AG10803 (cell line): ENCODE data around the gene KIRREL1.
A peak's percentile ranks its signal among the peaks of the same experiment; 100 is the strongest.

Source experiments
- DNase-seq: peaks from one replicate; pipeline ENCODE4 v3.0.0; 2010; ENCODE audit warnings: low read depth
- H3K4me3 ChIP-seq: 2 replicates; pipeline ENCODE4 v1.5.1; 2011; ENCODE audit warnings: mild to moderate bottlenecking, low read length, control low read depth
- CTCF ChIP-seq: conservative IDR thresholded peaks from 2 replicates; pipeline ENCODE4 v1.5.1; 2011; ENCODE audit warnings: mild to moderate bottlenecking, low read length, control low read depth, inconsistent platforms

KIRREL1 gene

GRCh38 chr1:158084336-158084735 is 90.9 kb downstream of the KIRREL1 start:
- H3K4me3 ChIP-seq = no peak overlapping the region
- DNase-seq = no peak
- no peak for TF ChIP-seq CTCF

GRCh38 chr1:158084747-158085146 is 91.3 kb downstream of the KIRREL1 start:
- no peak overlapping the region for H3K4me3 ChIP-seq
- TF ChIP-seq CTCF = no peak
- no peak for DNase-seq

DNA sequence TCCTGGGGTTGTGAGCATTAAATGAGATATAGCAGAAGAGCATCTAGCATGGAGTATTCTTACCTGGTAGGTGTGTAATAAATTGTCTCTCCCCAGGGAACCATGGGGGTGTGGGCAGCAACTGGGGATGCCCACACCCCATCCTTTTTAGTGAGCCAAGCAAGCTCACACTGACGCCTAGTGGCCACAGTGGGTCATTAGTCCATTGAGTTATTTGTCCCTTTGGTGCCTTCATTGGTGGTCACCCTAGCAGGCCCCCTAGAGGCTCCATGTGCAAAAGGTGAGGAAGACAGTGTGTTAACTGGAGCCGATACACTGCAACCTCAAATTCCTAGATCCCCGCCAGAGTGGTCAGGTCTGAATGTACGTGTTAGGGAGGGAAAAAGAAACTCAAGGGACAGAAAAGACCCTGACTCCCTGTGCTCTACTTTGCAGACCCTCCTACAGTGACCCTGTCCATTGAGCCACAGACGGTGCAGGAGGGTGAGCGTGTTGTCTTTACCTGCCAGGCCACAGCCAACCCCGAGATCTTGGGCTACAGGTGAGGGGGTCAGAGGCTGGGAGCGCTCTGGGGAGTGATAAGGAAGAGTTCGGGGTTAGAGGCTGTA is 94.0 kb downstream of the KIRREL1 start:
- no peak overlapping the region for H3K4me3 ChIP-seq
- peak; percentile 94 for TF ChIP-seq CTCF
- peak; percentile 64 for DNase-seq

DNA sequence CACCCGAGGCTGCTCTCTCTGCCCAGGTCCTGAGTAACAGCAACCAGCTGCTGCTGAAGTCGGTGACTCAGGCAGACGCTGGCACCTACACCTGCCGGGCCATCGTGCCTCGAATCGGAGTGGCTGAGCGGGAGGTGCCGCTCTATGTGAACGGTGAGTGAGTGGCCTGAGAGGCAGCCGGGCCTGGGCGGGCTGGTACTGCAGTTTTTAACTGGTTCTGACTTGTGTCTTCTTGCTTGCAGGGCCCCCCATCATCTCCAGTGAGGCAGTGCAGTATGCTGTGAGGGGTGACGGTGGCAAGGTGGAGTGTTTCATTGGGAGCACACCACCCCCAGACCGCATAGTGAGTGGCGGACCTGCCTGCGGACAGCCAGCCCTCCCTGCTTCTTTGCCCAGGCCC is 96.0 kb downstream of the KIRREL1 start:
- no peak for DNase-seq
- H3K4me3 ChIP-seq = no peak overlapping the region
- no peak for TF ChIP-seq CTCF

DNA sequence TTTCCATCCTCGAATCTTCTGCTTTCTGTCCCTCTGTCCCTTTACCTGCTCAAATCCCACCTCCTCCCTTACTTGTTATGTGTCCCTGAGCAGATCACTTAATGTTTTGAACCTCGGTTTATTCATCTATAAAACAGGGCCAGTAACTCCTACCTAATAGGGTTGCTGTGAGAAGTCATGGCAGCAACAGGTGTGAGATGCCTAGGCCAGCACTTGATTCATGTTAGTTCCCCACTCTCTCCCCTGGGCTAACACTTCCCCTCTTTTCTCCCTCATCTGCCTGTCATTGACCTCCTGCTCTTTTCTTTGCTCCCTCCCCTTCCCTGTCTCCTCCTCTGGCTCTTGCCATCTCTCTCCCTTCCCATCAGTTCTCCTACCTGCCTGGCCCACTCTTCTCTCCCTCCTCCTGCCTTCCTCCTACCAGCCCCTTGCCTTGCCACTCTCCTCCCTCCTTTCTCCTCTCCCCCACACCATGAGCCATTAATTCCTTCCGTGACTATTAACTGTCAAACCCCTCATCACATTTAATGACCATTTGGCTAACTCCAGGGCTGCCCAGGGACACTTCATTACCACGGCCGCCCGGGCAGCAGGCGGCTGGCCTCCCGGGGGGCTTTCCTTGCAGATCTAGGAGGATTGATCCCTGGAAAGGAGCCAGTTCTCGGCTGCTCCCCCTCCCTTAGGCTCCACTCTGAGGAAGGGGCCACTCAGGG is 96.6 kb downstream of the KIRREL1 start:
- no peak for TF ChIP-seq CTCF
- H3K4me3 ChIP-seq = no peak overlapping the region
- DNase-seq = no peak

GRCh38 chr1:158093376-158093775 is 99.9 kb downstream of the KIRREL1 start:
- no peak for DNase-seq
- TF ChIP-seq CTCF = no peak

DNA sequence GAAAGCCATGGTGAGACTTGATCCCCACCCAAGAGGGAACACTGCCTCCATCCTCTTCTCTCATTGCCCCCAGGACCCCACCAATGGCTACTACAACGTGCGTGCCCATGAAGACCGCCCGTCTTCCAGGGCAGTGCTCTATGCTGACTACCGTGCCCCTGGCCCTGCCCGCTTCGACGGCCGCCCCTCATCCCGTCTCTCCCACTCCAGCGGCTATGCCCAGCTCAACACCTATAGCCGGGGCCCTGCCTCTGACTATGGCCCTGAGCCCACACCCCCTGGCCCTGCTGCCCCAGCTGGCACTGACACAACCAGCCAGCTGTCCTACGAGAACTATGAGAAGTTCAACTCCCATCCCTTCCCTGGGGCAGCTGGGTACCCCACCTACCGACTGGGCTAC is 101.1 kb downstream of the KIRREL1 start:
- TF ChIP-seq CTCF = no peak
- H3K4me3 ChIP-seq = no peak overlapping the region
- DNase-seq = no peak

More at GRCh38 chr1:158093376-158093775, 99.9 kb downstream of the KIRREL1 start:
- H3K4me3 ChIP-seq = no peak overlapping the region
